OCI-M2 (cell line): Measurements from ENCODE around the gene POLR2C.
"Not testable (repeated sequence)": the region's sequence is repeated elsewhere in the genome, so short reads cannot be mapped to it uniquely, and the experiment has no call there.

Experiments
- DNase-seq: peaks from one replicate; lab custom pipeline; 2025; ENCODE audit not compliant: unreplicated experiment; lab: John Stamatoyannopoulos, UW

The POLR2C gene

DNA sequence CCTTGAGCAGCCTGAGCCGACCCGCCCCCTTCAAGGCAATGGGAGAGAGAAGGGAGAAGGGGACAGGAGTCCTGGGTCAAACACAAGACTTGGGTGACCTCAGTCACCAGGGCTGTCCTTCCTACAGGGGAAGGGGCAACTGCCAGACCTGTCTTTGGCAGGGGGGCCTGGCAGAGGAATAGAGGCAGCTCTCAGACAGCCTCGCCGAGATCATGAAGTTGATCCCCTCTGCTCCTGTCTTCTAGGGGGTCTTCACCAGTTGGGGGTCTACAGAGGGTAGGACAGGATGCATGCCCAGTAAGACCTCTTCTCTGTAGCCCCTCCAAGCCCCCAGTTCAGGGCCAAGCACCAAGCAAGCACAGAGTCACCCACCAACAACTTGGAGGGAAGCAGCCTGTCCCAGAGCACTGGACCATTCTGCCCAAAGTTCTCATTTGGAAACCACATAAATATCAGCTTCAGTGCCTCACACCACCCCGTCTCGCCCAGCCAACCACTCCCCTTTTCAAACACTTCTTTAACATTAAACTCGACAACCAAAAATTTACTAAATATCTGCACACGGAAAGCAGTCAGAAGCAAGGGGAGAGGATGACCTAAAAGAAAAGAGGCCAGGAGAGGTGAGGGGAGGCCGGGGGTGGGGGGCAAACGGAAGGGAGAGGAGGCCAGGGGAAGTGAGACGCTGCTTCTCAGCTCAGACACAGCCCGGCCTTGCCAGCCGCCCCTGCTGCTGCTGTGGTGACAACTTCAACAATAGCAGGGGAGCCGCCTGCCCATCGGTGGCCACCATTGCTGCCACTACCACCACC lies 16.1 kb downstream of the POLR2C start:
- DNase-seq: no peak

DNA sequence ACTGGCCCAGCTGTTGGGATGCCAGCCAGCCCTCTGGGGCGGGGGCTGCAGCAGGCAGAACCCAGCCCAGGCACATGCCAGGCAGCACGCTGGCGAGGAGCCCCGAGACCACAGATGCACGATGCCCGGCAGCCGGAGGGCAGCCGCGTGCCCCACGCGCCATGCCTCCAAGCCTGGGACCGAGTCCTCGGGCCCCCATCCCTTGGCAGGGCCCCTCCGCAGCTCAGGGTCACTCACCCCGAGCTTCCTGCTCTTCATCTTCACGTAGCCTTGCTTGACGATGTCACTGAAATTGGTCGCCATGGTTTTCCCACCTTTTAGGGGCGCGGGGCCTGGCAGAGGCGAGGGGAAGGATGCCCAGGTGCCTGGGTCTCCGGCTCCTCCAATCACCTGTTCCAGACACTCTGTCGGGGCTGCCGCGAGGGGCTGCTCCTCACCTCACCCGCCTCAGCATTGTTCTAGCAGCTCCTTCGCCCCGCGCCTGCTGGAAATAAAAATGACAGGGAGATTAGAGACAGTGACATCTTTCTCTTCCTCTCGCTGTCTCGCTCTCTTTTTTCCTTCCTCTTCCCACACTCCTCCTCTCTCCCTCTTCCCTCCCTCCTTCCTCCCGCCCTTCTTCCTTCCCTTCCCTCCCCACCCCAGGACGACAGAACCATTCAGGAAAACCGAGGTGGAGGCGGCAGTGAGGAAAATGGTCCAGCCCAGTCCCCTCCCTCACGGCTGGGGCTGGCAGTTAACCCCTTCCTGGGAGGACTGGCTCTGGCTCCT lies 16.9 kb downstream of the POLR2C start:
- DNase-seq: no peak

DNA sequence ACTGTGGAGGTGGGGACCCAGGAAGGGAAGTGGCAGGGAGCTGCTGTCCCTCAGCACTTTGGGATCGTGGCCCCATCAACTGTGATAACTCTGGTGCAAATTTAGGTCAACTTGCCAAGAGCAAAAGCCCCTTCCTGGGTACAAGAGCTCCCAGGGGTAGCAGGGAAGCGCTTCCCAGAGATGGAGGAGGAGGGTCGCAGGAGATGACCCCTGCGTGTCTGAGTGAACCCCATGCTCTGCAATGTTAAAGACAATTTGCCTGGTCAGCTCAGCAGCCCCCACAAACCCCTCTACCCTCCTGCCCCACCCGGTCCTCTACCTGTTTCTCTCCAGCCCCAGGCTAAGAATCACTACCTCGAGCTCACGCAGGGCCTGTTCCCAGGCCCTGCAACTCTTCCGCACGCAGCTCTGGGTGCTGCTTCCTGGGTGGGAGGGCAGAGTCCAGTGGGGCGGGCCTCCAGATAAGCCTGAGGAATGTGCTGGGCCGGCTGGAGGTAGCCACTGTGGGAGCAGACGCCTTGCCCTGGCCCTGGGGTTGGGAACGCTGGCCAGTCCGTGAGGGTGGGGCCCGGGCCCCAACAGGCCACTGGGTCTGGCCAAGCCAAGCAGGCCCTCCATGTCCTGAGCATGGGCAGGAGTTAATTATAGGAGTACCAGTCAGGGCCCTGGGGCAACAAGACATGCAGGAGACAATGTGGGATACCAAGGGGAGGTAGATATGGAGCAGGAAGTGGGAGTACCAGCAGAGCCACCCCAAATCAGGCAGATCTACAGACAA lies 17.7 kb downstream of the POLR2C start:
- no peak for DNase-seq

DNA sequence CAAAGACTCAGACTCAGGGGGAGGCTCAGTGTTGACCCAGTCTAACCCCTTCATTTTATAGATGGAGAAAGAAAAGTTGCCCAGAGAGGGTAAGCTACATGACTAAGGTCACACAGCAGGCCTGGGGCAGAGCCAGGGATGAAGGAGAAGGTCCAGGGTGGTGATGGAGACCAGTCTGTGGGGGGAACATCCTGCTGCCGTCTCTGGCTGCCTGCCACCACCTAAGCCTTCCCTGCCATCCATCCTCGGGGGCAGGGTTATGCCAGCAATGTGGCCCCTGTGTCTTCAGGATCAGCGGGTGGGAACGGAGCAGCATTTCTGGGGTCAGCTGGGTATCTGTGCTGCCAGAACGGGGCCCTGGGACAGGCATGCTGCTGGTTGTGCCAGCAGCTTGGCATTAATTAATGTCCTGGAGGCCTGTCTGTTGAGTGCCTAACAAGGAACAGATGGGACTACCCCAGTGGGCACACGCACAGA lies 18.3 kb downstream of the POLR2C start:
- no peak for DNase-seq

DNA sequence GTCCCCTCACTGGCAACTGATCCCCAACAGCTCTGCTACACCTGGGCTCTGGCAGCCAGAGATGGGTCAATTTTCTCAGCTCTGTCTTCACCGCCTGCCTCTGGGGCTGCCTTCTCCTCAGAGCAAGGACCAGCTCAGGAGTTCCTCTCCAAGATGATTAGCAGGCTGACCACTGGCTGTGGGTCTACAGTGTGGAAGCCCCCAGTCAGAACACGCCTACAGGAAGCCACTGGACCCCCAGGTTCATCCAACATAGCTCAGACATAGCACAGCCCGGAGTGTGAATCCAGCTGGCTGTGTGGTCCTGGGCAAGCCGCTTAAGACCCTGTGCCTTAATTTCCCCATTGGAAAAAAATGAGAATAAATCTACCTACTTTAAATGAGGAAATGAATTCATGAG lies 18.9 kb downstream of the POLR2C start:
- DNase-seq: no peak

DNA sequence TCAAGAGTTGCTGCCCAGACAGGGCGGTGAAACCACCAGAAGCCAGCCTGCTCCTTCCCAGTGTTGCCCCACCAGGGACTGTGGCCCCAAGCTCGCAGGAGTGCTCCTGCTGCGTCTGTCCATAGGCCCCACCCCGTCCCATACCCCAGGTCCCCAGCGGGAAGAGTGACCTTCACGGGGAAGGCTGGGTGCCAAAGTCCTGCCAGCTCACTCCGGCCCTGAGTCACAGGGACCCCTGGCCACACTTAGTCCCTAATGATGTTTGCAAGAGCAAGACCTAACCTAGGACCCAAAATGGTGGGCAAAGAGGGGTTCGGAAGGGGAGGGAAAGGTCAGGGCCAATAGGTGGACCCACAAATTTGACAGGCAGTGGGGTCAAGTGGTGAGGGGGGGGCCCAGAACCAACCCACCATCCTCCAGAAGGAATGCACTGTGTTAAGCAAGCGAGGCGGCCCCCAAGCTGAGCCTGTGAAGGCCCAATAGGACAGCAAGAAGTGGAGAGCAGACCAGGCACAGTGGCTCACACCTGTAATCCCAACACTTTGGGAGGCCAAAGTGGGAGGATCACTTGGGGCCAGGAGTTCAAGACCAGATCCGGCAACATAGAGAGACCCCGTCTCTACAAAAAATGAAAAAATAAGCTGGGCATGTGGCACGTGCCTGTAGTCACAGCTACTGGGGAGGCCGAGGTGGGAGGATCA lies 20.5 kb downstream of the POLR2C start:
- no peak for DNase-seq

DNA sequence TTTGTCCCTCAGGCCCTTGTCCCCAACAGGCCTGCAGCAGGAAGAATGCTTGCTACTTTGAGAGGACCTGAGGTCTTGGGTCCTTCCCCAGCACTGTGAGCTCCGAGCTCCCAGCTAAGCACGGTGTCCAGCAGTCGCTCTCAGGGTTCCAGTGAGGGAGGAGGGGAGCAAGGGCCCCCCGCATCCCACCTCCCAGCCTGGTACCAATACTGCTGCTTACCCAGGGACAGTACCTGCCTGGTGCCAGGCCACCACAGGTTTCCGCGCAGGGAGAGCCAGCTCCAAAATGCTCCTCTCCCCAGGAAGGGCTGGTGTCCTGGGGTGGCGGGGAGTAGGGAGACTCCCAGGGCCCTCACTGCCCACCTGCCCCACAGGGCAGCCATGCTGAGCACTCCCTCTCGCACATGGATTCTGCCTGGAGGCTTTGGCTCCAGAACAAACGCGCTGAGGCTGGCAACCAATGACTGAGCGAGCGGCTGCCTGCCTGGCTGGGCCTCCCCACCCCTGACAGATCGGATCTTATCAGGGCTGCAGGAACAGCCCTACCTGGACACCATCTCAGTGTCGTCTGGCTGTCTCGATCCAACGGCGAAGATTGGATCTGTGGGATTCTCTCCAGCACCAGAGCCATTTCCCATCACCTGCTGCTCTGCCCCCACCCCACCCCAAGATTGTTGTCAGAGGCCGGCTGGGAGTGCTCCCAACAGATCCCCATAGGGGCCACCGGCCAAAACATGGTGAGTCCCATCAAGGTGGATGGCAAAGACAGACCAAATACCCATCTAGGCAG lies 21.4 kb downstream of the POLR2C start:
- no peak for DNase-seq

DNA sequence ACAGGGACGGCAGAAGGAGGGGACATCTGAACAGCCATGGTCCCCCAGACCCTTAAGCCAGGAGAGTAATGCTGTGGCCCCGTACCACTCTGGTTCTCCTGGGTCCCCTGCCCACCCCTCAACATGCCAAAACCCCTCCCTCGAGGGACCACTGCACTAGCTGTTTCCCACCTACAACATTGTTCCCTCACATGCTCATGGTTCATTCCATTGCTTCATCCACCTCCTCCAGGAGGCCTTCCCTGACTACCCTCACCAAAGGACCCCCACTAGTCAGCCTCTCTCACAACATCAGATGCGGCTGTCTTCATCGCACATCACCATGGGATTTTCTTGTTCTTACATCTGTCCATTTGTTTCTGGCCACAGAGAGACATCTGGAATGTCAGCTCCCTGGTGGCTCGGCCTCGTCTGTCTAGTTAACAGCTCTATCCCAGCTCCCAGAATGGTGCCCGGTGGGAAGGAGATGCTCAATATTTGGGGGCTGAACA lies 22.1 kb downstream of the POLR2C start:
- no peak for DNase-seq

DNA sequence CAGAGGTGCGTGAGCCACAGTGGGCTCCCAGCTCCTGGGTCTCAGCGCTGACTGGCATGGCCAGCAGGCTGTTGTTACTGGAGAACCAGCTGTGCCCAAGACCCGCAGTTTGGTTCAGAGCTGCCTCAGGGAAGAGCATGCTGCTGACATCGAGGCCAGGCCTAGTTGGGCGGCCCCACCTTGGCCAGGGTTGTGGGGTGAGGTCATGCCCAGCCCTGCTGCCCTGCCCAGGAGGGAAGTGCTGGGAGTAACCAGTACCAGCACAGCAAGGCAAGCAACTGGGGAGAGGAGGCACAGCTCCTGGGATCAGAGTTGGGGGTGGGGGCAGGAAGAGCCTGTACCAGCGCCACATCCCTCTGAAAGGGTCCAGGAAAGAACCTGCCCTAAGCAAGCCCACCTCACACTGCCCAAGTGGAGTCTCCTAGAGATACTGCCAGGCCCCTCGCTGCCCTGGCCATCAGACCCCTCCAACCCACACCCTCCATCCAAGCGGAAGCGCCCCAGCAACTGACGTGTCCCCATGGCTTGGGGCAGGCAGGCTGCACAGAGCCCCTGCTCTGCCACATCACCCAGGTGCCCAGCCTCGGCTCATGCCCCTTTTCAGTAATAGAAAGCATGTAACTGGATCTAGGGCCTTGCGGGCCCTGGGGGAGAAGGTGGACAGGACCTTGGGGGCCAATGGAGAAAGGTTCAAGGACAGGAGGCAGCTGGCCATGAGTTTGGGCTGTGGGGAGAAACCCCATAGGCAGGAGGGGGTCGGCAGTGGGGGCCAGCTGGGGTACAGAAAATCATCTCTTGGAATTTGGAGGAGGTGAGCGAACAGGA lies 22.8 kb downstream of the POLR2C start:
- DNase-seq: no peak

DNA sequence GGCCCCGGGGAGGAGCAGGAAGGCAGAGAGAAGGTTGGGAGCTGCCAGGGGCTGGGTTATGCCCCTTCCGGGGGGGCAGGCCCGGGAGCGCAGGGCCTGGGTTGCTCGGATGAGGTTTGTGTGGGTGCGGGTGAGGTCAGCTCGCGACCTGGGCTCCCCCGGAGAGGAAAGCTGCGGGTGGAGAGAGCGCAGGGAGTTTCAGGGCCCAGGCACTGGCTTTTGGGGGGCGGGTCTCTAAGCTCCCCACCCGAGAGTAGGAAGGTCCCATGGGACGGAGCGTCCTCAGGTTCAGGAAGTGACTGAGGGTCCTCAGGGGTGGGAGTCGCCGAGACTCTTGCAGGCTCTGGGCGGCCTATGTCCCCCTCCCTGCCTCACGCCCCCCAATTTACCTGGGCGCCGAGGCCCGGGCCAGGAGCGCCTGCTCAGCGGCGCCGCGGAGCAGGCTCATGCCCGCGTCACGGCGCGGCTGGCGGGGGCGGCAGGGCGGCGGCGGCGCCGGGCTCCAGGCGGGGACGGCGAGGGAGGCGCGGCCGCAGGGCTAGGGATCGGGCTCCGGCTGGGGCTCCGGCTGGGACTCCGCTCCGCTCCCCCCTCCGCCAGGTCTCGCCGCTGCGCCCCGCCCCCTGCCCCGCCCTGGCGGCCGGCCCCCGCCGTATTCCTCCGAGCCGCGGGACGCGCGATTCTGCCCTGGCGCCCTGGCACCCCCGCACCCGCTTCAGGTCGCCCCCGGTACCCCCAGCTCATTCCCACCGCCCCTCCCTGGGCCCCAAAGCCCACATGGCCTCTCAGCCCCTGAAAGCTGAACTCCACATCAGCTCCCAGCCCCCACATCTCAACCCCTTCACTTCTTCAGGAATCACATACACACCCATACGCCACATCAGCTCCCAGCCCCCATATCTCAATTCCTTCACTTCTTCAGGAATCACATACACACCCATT lies 23.7 kb downstream of the POLR2C start, which contains the start of gene DOK4:
TSS of gene DOK4 (minus strand) at position 578 of the 942 bp plus-strand sequence. CDS start 6,986 bp downstream, outside the sequence.
- no peak for DNase-seq

DNA sequence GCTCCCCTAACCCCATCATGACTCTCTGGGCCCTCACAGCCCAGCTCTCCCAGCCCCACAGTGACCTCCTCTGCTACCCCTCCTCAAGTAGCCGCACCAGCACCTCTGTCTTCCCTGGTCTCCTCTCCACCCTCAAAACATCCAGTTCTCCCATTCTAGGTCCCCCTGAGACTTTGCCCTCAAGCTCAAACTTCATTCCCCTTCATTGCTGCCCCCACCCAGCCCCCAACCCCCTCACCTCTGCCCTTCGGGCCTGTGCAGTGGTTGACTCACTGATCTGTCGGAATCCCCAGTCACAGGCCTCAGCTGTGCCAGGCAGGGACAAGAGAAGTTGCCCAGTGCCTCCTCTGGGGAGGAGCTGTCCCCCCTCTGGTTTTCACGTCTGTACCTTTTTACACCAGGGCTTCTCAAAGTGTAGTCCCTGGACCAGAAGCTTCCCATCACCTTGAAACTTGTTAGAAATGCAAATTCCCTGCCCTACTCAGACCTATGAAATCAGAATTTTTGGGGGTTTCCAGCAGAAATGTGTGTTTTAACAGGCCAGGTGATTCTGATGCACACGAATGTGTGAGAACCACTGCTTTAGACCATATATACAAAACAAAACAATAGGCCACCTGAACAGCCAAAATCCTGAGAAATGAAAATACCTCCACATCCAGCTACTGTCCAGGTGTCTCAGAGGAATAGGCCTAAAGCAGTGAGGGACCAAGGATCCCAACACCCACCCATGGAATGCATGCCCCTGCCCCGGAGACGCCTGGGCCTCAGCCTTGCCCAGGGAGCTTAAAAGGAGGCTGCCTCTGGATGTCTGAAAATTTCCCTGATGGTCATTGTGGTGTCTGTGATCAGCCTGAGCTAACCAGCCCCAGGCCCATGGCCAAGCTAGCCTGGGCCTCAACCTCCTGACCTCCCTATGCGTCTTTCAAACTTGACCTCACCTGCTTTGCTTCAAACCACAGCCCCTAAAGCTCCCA lies 24.7 kb downstream of the POLR2C start:
- no peak for DNase-seq

DNA sequence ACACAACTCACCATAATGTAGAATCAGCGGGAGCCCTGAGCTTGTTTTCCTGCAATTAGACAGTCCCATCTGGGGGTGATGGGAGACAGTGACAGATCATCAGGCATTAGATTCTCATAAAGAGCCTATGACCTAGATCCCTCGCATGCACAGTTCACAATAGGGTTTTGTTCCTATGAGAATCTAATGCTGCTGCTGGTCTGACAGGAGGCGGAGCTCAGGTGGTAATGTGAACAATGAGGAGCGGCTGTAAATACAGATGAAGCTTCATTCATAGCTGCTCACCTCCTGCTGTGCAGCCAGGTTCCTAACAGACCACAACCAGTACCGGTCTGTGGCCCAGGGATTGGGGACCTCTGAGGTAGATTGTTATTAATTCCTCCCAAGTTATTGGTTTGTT lies 26.8 kb downstream of the POLR2C start:
- DNase-seq: no peak

DNA sequence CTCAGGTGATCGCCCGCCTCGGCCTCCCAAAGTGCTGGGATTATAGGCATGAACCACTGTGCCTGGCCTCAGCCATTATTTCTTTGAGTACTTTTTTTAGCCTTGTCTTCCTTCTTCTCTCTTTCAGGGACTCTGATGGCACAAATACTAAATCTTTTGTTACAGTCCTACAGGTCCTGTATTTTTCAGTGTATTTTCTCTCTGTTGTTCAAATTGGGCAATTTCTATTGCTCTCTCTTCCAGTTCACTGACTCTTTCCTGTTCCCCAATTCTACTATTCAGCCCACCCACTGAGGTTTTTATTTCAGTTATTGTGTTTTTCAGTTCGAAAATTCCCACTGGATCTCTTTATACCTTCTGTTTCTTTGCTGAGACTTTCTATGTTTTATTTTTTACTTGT lies 31.3 kb downstream of the POLR2C start:
- DNase-seq: no peak

DNA sequence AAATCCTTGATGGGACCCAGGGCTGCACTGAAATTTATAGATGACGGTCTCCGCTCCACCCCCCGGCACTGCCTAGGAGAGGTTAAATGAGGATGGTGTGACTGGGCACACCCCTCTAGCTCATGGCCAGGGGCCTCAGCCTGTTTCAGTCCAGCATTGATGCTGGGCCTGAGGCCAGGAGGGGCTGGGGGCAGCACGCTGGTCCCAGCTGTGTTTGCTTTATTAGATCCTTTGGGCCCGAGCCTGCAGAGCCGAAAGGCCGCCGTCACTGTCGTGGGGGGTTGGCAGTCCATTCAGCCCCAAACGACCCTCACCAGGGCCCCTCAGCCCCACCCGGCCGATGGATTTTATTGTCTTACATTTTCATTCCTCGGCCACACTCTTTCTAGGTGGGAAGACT lies 34.6 kb downstream of the POLR2C start:
- DNase-seq: no peak

DNA sequence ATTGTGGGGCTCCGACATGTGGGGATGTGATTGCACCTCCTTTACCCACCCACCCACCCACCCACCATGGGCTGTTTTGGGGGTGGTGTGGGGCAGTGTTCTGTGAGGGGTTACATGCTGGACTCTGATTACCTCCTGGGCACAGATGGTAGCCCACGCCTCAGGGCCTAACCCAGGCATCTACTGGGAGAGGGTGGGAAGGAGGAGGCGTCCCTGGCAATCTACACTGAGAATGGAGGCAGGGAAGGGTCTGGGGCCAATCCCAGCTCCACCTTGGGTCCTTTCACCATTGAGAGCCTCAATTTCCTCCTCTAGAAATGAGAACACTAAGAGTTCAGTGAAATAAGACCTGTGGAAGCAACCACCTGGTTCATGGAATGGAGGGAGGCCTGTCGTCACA lies 35.6 kb downstream of the POLR2C start:
- no peak for DNase-seq

DNA sequence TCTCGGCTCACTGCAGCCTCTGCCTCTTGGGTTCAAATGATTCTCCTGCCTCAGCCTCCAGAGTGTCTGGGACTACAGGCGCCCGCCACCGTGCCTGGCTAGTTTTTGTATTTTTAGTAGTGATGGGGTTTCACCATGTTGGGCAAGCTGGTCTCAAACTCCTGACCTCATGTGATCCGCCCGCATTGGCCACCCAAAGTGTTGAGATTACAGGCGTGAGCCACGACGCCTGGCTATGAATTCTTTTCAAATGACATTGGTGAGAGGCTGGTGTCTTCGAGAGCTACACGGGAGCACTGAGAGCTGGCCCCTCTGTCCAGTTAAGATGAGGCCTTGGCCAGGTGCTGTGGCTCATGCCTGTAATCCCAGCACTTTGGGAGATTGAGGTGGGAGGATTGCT lies 37.5 kb downstream of the POLR2C start:
- not testable (repeated sequence) for DNase-seq
